Stomach smooth muscle (tissue), 2 donors: ENCODE data around the gene LAMC3.

Experiments
- H3K27ac ChIP-seq: one replicate; pipeline ENCODE4 v1.7.0; 2013; ENCODE audit warnings: mild to moderate bottlenecking, low read length, inconsistent platforms
- H3K27me3 ChIP-seq, 2 donors: one replicate each; pipeline ENCODE4 v1.7.0; 2013; ENCODE audit warnings: low read length in 2 of 2; ENCODE audit not compliant: insufficient read depth in 2 of 2, control insufficient read depth in 1 of 2
- H3K36me3 ChIP-seq, 2 donors: one replicate each; pipeline ENCODE4 v1.7.0; 2013; ENCODE audit warnings: low read length in 2 of 2; ENCODE audit not compliant: control insufficient read depth in 2 of 2, insufficient read depth in 2 of 2
- H3K4me1 ChIP-seq: one replicate; pipeline ENCODE4 v1.7.0; 2013; ENCODE audit warnings: low read length; ENCODE audit not compliant: control insufficient read depth, insufficient read depth
- H3K4me3 ChIP-seq, 2 donors: one replicate each; pipeline ENCODE4 v1.7.0; 2013; ENCODE audit warnings: low read length in 2 of 2
- H3K9ac ChIP-seq, 2 donors: one replicate each; pipeline ENCODE4 v1.7.0; 2013; ENCODE audit warnings: low read length in 2 of 2, mild to moderate bottlenecking in 1 of 2
- H3K9me3 ChIP-seq, 2 donors: one replicate each; pipeline ENCODE4 v1.7.0; 2013; ENCODE audit warnings: low read length in 2 of 2; ENCODE audit not compliant: control insufficient read depth in 2 of 2
- donor health status: healthy.
- donor health status: Pancreatic carcinoma.

LAMC3 gene

GRCh38 chr9:131068076-131068816 lies 59.3 kb downstream of the LAMC3 start:
- Histone ChIP-seq H3K9ac (no peak overlapping the region), H3K27me3 (peaks cover 0 to 7% of the 10 kb centered on the region in 2 donors), H3K27ac (no peak overlapping the region), H3K4me3 (no peak overlapping the region), H3K9me3 (no peaks in the 10 kb centered on the region), H3K36me3 (no peaks in the 10 kb centered on the region), H3K4me1 (no peaks in the 10 kb centered on the region)

- Histone ChIP-seq H3K36me3 (no peaks in the 10 kb centered on the region), H3K27me3 (peaks cover 0 to 7% of the 10 kb centered on the region in 2 donors), H3K4me3 (no peak overlapping the region), H3K9ac (no peak overlapping the region), H3K27ac (no peak overlapping the region), H3K4me1 (no peaks in the 10 kb centered on the region), H3K9me3 (no peaks in the 10 kb centered on the region)
These were observed 60.7 kb downstream of the LAMC3 start for GRCh38 chr9:131069699-131070098.

GRCh38 chr9:131072107-131072870 lies 63.3 kb downstream of the LAMC3 start:
- Histone ChIP-seq H3K27ac (no peak overlapping the region), H3K36me3 (no peaks in the 10 kb centered on the region)

DNA sequence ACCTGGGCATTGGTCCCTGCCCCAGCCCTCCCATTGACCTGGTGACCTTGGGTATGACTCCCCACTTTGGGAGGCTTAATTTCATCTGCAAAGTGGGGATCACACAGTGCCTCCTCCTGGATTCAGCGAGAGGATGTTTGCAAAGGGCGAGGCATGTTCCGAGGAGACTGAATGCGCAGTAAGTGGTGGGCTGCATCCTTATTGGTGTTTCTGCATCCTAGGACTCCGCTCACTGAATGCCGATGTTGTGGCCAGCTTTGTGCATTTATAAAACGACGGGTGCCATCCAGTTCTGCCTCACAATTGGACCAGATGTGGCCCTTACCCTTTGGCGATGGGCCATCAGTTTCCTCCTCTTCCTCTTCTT lies 63.9 kb downstream of the LAMC3 start:
- H3K4me3 ChIP-seq, result no peak overlapping the region
- H3K9me3 ChIP-seq, result no peaks in the 10 kb centered on the region
- H3K27ac ChIP-seq, result no peak overlapping the region
- no peak overlapping the region for H3K9ac ChIP-seq
- H3K27me3 ChIP-seq, result peaks cover 0 to 7% of the 10 kb centered on the region in 2 donors
- H3K36me3 ChIP-seq, result no peaks in the 10 kb centered on the region
- no peaks in the 10 kb centered on the region for H3K4me1 ChIP-seq

More at GRCh38 chr9:131072107-131072870, 63.3 kb downstream of the LAMC3 start:
- Histone ChIP-seq H3K4me1 (no peaks in the 10 kb centered on the region), H3K9ac (no peak overlapping the region), H3K27me3 (peaks cover 0 to 7% of the 10 kb centered on the region in 2 donors), H3K4me3 (no peak overlapping the region), H3K9me3 (no peaks in the 10 kb centered on the region)

GRCh38 chr9:131076347-131077195 lies 67.6 kb downstream of the LAMC3 start:
- no peaks in the 10 kb centered on the region for H3K9me3 ChIP-seq
- no peaks in the 10 kb centered on the region for H3K4me1 ChIP-seq
- H3K27ac ChIP-seq, result no peak overlapping the region
- H3K9ac ChIP-seq, result no peak overlapping the region
- H3K4me3 ChIP-seq, result no peak overlapping the region
- peaks cover 0 to 3% of the 10 kb centered on the region in 2 donors for H3K27me3 ChIP-seq
- H3K36me3 ChIP-seq, result no peaks in the 10 kb centered on the region

GRCh38 chr9:131078427-131079366 lies 69.7 kb downstream of the LAMC3 start:
- Histone ChIP-seq H3K27ac (no peak overlapping the region), H3K9ac (no peak overlapping the region), H3K36me3 (no peaks in the 10 kb centered on the region), H3K4me1 (no peaks in the 10 kb centered on the region), H3K4me3 (no peak overlapping the region), H3K27me3 (peaks cover 0 to 4% of the 10 kb centered on the region in 2 donors), H3K9me3 (no peaks in the 10 kb centered on the region)

GRCh38 chr9:131080589-131080988 lies 71.6 kb downstream of the LAMC3 start:
- no peak overlapping the region for H3K9ac ChIP-seq
- H3K27me3 ChIP-seq, result peaks cover 3 to 4% of the 10 kb centered on the region in 2 donors
- no peaks in the 10 kb centered on the region for H3K9me3 ChIP-seq
- no peaks in the 10 kb centered on the region for H3K36me3 ChIP-seq
- no peak overlapping the region for H3K27ac ChIP-seq
- no peak overlapping the region for H3K4me3 ChIP-seq
- no peaks in the 10 kb centered on the region for H3K4me1 ChIP-seq

- H3K36me3 ChIP-seq, result no peaks in the 10 kb centered on the region
- no peaks in the 10 kb centered on the region for H3K9me3 ChIP-seq
- H3K27ac ChIP-seq, result no peak overlapping the region
- H3K27me3 ChIP-seq, result peaks cover 3 to 4% of the 10 kb centered on the region in 2 donors
- H3K4me3 ChIP-seq, result no peak overlapping the region
- no peak overlapping the region for H3K9ac ChIP-seq
- H3K4me1 ChIP-seq, result no peaks in the 10 kb centered on the region
These were observed 72.9 kb downstream of the LAMC3 start for GRCh38 chr9:131081868-131082267.

DNA sequence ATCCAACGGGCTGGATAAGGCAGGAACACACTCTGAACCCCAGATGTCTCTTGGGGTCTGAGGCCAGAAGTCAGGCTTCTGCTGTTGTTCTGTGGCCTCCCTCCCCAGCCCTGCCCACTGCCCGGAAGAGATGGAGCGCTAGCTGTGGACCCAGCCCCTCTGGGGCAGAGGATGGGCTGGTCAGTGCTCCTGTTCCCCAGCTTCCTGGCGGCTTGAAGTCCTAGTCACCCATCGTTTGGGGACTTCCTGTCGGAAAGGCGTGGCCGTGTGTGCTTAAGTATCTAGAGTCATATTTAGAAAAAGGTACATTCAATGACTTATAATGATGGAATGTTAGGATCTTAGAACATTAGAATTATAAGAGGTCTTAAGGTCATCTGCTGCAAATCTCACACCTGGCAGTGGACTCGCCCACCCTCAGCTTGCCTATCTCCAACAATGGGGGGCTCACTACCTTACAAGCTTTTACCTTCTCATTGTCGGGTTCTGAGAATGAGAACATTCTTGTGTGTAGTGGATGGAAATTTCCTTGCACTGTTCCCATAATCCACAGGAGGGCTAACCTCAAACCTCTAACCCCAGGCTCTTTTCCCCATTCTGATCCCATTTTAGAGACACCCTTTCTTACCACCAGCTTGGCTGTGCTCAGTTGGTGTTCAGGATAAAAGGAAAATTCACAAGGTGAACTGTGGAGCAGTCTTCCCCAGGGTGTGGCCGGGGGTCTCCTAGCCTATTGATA lies 74.0 kb downstream of the LAMC3 start:
- H3K4me3 ChIP-seq, result no peak overlapping the region
- H3K36me3 ChIP-seq, result no peaks in the 10 kb centered on the region
- H3K9me3 ChIP-seq, result no peaks in the 10 kb centered on the region
- no peaks in the 10 kb centered on the region for H3K4me1 ChIP-seq
- H3K9ac ChIP-seq, result no peak overlapping the region
- H3K27ac ChIP-seq, result no peak overlapping the region
- H3K27me3 ChIP-seq, result peaks cover 3 to 11% of the 10 kb centered on the region in 2 donors
